Nephron (organoid): ENCODE measurements around the gene GPR108.

ENCODE experiments used
- H3K27ac Mint-ChIP-seq, 3 experiments: 2 replicates each; pipeline ENCODE4 v1.8.0; 2020; ENCODE audit warnings: mixed read lengths in 3 of 3, mild to moderate bottlenecking in 2 of 3, moderate library complexity in 1 of 3
- H3K27me3 Mint-ChIP-seq: 2 replicates; pipeline ENCODE4 v1.8.0; 2021; ENCODE audit warnings: low read depth, mild to moderate bottlenecking, moderate library complexity, mixed read lengths
- H3K36me3 Mint-ChIP-seq: 2 replicates; pipeline ENCODE4 v1.8.0; 2020; ENCODE audit warnings: low read depth, mixed read lengths
- H3K4me1 Mint-ChIP-seq: 2 replicates; pipeline ENCODE4 v1.8.0; 2020; ENCODE audit warnings: mixed read lengths
- H3K4me3 Mint-ChIP-seq, 3 experiments: 2 replicates each; pipeline ENCODE4 v1.8.0; 2020; ENCODE audit warnings: mild to moderate bottlenecking in 3 of 3, mixed read lengths in 3 of 3, moderate library complexity in 2 of 3
- H3K9me3 Mint-ChIP-seq: 2 replicates; pipeline ENCODE4 v1.8.0; 2020; ENCODE audit warnings: mixed read lengths
- TF ChIP-seq, protein P1 (sequence below), 3 experiments: fragments of 200-600 bp; sonication (generic); IDR thresholded peaks; one replicate each; pipeline ENCODE4 v1.5.0; 2021; ENCODE audit warnings: antibody characterized with exemption in 3 of 3; ENCODE audit not compliant: unreplicated experiment in 3 of 3

The GPR108 gene

DNA sequence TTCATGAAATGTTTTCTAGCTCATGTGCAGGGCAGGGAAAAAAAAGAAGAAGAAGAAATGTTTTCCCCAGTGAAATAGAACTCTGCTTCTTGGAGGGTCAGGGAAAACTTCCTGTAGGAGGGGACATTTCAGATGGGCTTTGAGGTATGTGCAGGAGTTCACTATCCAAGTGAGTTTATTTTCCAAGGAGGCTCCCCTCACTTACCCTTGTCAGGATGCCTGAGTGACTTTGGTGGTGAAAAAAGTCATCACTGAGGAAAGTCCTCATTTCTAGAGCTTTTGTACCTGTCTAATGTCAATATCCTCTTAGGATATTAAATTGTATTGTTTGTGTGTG lies 16.3 kb downstream of the GPR108 start:
- TF ChIP-seq, protein P1, sequence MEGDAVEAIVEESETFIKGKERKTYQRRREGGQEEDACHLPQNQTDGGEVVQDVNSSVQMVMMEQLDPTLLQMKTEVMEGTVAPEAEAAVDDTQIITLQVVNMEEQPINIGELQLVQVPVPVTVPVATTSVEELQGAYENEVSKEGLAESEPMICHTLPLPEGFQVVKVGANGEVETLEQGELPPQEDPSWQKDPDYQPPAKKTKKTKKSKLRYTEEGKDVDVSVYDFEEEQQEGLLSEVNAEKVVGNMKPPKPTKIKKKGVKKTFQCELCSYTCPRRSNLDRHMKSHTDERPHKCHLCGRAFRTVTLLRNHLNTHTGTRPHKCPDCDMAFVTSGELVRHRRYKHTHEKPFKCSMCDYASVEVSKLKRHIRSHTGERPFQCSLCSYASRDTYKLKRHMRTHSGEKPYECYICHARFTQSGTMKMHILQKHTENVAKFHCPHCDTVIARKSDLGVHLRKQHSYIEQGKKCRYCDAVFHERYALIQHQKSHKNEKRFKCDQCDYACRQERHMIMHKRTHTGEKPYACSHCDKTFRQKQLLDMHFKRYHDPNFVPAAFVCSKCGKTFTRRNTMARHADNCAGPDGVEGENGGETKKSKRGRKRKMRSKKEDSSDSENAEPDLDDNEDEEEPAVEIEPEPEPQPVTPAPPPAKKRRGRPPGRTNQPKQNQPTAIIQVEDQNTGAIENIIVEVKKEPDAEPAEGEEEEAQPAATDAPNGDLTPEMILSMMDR (IDR thresholded peaks at IDR 0.05; ENCODE audit: unreplicated experiment in 3 of 3): no peak
- Mint-ChIP-seq H3K27me3 (peaks cover 16% of the 10 kb centered on the region), H3K27ac (peak overlapping the region; percentile 27 to 70 (median 46)), H3K36me3 (peaks cover 6% of the 10 kb centered on the region), H3K4me3 (no peak overlapping the region), H3K9me3 (peaks cover 5% of the 10 kb centered on the region), H3K4me1 (peaks cover 11% of the 10 kb centered on the region)

DNA sequence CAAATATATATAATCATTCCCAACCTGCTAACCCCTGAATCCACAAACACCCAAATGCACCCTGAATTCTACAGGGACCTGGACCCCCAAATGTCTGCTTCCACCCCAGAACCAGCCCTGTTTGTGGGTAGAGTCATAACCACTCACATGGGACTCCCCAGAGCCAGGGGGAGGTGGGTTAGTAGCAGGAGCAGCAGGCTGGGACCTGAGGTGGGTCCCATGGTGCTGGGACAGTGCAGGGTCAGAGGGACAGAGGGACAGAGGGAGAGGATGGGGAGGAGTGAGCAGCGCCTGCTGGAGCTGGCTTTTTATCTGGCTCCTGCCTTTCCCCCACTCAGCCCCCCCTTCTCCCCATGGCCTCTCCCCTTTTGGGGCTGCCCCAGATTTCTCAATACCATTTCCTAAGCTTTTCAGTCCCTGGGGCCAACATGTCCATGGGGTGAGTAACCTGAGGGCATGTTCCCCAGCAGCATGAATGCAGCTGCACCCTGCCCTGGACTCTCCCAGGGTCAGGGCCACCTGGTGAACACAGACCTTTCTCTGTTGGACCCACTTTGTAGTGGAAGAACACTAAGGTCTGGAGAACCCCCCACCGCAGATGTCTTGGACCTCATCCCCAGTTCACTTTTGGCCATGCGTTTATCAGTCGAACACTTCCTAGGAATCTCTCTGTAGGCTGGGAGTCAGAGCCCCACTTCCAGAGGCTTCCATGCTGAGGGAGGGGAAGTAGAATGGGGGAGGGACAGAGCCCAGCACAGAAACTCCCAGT lies 16.8 kb downstream of the GPR108 start, which contains the start of gene C3:
TSS of gene C3 (minus strand) at position 282 of the 769 bp plus-strand sequence. CDS start at position 221, 61 bp downstream.
- Mint-ChIP-seq H3K4me3 (no peak within 1 kb of the TSS), H3K4me1 (peaks cover 11% of the 10 kb centered on the region), H3K27me3 (peaks cover 16% of the 10 kb centered on the region), H3K27ac (peak within 1 kb of the TSS; percentile 46 to 70 (median 47)), H3K36me3 (peaks cover 6% of the 10 kb centered on the region), H3K9me3 (peaks cover 5% of the 10 kb centered on the region)
- TF ChIP-seq, protein P1 (IDR thresholded peaks at IDR 0.05; ENCODE audit: unreplicated experiment in 3 of 3): no peak

DNA sequence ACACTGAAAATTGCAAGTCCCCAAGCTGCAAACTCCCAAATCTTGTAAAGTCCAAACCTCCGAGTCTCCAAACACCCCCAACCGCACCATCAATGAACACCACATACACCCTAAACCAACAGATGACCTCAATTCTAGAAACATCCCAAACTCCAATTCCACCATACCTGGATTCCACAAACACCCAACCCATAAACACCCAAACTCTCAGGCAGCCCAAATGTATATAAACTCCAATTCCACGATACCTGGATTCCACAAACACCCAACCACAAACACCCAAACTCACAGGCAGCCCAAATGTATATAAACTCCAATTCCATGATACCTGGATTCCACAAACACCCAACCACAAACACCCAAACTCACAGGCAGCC lies 17.4 kb downstream of the GPR108 start:
- Mint-ChIP-seq H3K36me3 (peaks cover 6% of the 10 kb centered on the region), H3K9me3 (peaks cover 5% of the 10 kb centered on the region), H3K27ac (no peak overlapping the region), H3K4me1 (peaks cover 11% of the 10 kb centered on the region), H3K27me3 (peaks cover 16% of the 10 kb centered on the region), H3K4me3 (no peak overlapping the region)
- TF ChIP-seq, protein P1 (IDR thresholded peaks at IDR 0.05; ENCODE audit: unreplicated experiment in 3 of 3): no peak

DNA sequence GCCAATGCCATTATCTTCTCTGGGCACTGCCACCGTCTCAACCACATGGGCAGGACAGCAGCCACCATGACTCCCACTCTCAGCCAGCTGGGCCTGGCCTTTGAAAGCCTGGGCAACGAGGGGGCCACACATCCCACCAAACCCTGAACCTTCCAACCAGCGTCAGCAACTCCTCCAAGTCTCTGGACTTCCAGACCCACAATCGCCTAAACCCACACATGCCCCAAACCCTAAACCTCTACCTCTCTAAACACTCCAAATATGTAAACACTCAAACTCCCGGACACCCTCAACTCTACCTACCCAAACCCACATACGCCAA lies 17.9 kb downstream of the GPR108 start:
- Mint-ChIP-seq H3K27me3 (peaks cover 16% of the 10 kb centered on the region), H3K9me3 (peaks cover 5% of the 10 kb centered on the region), H3K4me1 (peaks cover 11% of the 10 kb centered on the region), H3K36me3 (peaks cover 6% of the 10 kb centered on the region), H3K4me3 (no peak overlapping the region), H3K27ac (no peak overlapping the region)
- TF ChIP-seq, protein P1 (IDR thresholded peaks at IDR 0.05; ENCODE audit: unreplicated experiment in 3 of 3): no peak

DNA sequence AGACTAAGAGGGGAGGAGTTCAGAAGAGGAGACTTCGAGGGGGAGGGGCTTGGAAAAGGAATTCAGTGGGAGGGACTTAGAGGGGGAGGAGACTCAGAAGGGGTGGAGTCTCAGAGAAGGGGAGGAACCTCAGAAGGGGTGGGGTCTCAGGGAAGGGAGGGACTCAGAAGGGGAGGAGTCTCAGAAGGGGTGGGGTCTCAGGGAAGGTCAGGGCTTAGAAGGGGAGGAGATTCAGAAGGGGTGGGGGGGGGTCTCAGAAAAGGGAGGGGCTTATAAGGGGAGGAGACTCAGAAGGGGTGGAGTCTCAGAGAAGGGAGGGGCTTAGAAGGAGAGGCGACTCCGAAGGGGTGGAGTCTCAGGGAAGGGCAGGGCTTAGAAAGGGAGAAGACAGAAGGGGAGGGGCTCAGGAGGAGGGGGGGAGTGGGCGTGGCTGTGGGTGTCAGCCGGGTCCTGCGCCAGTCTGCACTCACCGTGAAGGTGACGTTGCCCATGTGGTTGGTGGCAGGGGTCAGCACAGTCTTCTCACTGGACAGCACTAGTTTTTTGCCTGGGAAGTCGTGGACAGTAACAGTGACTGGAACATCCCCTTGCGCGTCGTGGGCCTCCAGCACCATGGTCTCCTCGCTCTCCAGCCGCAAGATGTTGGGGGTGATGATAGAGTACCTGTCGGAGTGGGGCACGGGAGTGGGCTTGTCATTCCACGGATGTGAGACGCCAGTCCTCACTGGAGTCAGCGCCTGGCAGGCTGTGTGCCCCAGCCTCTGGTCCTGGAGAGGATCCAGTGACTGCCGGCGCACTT lies 18.4 kb downstream of the GPR108 start:
- Mint-ChIP-seq H3K36me3 (peaks cover 6% of the 10 kb centered on the region), H3K27ac (no peak overlapping the region), H3K9me3 (peaks cover 5% of the 10 kb centered on the region), H3K4me1 (peaks cover 11% of the 10 kb centered on the region), H3K4me3 (no peak overlapping the region), H3K27me3 (peaks cover 16% of the 10 kb centered on the region)
- TF ChIP-seq, protein P1 (IDR thresholded peaks at IDR 0.05; ENCODE audit: unreplicated experiment in 3 of 3): no peak
